Endothelial cell of umbilical vein (primary cell): ENCODE measurements around the gene ZKSCAN1. TPM values are rescaled to one million over a fixed set of nuclear protein-coding genes. Genes with fewer than 3 reads are reported as not detected.

Experiments
- BruUV-seq: library from RNA; stranded (reverse); fragments of 400-500 nt; replicated peaks from 2 replicates; lab custom pipeline; 2021; lab: Mats Ljungman, UMichigan
- CTCF ChIA-PET: fragments of 300-600, 350-600 bp; sonication (Branson Sonifier 250); formaldehyde crosslinking; loops from one replicate; lab custom pipeline; 2021; ENCODE audit warnings: antibody characterized with exemption, inconsistent platforms; lab: Charles Lee
- POLR2A ChIA-PET: fragments of 300-600, 350-600 bp; sonication (Branson Sonifier 250); formaldehyde crosslinking; loops from one replicate; lab custom pipeline; 2021; ENCODE audit warnings: antibody characterized with exemption, inconsistent platforms; lab: Charles Lee
- DNase-seq: peaks from one replicate; pipeline ENCODE4 v3.0.0-alpha.2; 2011; ENCODE audit warnings: low read depth, low spot score
- FAIRE-seq: peaks from 2 replicates; lab custom pipeline; 2011; peaks lifted over from hg19 to GRCh38; lab: Jason Lieb, UNC
- H2AFZ ChIP-seq: 2 replicates; pipeline ENCODE4 v1.6.0; 2012; ENCODE audit warnings: low read depth, low read length, control low read depth, inconsistent platforms
- H3K27ac ChIP-seq: 2 replicates; pipeline ENCODE4 v1.5.1; 2011; ENCODE audit warnings: low read depth, mild to moderate bottlenecking, control low read depth, low read length, moderate library complexity; ENCODE audit not compliant: insufficient read depth
- H3K27me3 ChIP-seq, 2 experiments: 2 replicates each; pipeline versions ENCODE4 v1.6.0 to v1.6.1; 2011; ENCODE audit warnings: low read length in 2 of 2, mixed read lengths in 1 of 2; ENCODE audit not compliant: control insufficient read depth in 2 of 2, insufficient read depth in 2 of 2
- H3K36me3 ChIP-seq, 2 experiments: 2 replicates in 1 of 2; 3 replicates in 1 of 2; pipeline ENCODE4 v1.5.1; 2011; ENCODE audit warnings: low read length in 2 of 2, mild to moderate bottlenecking in 1 of 2, moderate library complexity in 1 of 2; ENCODE audit not compliant: control insufficient read depth in 2 of 2, insufficient read depth in 2 of 2; ENCODE audit errors: extremely low read depth in 1 of 2
- H3K4me1 ChIP-seq: 3 replicates; pipeline ENCODE4 v1.5.1; 2011; ENCODE audit warnings: mild to moderate bottlenecking, low read length; ENCODE audit not compliant: control insufficient read depth, insufficient read depth; ENCODE audit errors: extremely low read depth
- H3K4me2 ChIP-seq: 2 replicates; pipeline ENCODE4 v1.6.1; 2011; ENCODE audit warnings: low read length, control low read depth, mixed read lengths; ENCODE audit not compliant: insufficient read depth
- H3K4me3 ChIP-seq, 3 experiments: fragments of 200-600 bp in 1 of 3; sonication (generic), shearing (Covaris generic) in 1 of 3; replicated peaks in 1 of 3; 2 replicates each; pipeline ENCODE4 v1.5.1; 2011 to 2016; ENCODE audit warnings: control low read depth in 3 of 3, low read length in 3 of 3, mild to moderate bottlenecking in 2 of 3, inconsistent platforms in 1 of 3, low read depth in 1 of 3, moderate library complexity in 1 of 3; ENCODE audit not compliant: insufficient read depth in 1 of 3
- H3K79me2 ChIP-seq: 2 replicates; pipeline ENCODE4 v1.6.0; 2012; ENCODE audit warnings: low read length, inconsistent platforms; ENCODE audit not compliant: control insufficient read depth, insufficient read depth
- H3K9ac ChIP-seq: replicated peaks from 2 replicates; pipeline ENCODE3; 2011; ENCODE audit warnings: low read length, control low read depth; ENCODE audit not compliant: insufficient read depth; ENCODE audit errors: extremely low read depth
- H3K9me1 ChIP-seq: replicated peaks from 3 replicates; pipeline ENCODE4 v1.6.0; 2011; ENCODE audit warnings: mild to moderate bottlenecking, low read length; ENCODE audit not compliant: control insufficient read depth, insufficient read depth; ENCODE audit errors: extremely low read depth
- H3K9me3 ChIP-seq: replicated peaks from 2 replicates; pipeline ENCODE4 v1.5.1; 2012; ENCODE audit warnings: low read length, inconsistent platforms; ENCODE audit not compliant: control insufficient read depth, insufficient read depth
- H4K20me1 ChIP-seq: replicated peaks from 2 replicates; pipeline ENCODE3; 2011; ENCODE audit warnings: mild to moderate bottlenecking, low read length; ENCODE audit not compliant: control insufficient read depth, insufficient read depth; ENCODE audit errors: extremely low read depth
- EZH2 ChIP-seq: IDR thresholded peaks from 2 replicates; pipeline ENCODE4 v1.6.1; 2012; ENCODE audit warnings: borderline replicate concordance, low read depth, mild to moderate bottlenecking, moderate library complexity, low read length, inconsistent platforms; ENCODE audit not compliant: severe bottlenecking
- FOS ChIP-seq: IDR thresholded peaks from 2 replicates; pipeline ENCODE4 v1.6.1; 2011; ENCODE audit warnings: mild to moderate bottlenecking, low read length, moderate library complexity, borderline replicate concordance; ENCODE audit not compliant: insufficient read depth
- GATA2 ChIP-seq: IDR thresholded peaks from 2 replicates; pipeline ENCODE4 v1.7.0; 2011; ENCODE audit warnings: low read depth, mild to moderate bottlenecking, moderate library complexity, mixed read lengths, low read length; ENCODE audit not compliant: insufficient read length, insufficient read depth
- JUN ChIP-seq: IDR thresholded peaks from 2 replicates; pipeline ENCODE4 v1.6.1; 2011; ENCODE audit warnings: borderline replicate concordance, low read depth; ENCODE audit not compliant: insufficient read length, insufficient read depth
- MAX ChIP-seq: IDR thresholded peaks from 2 replicates; pipeline ENCODE4 v1.6.1; 2011; ENCODE audit not compliant: insufficient read depth, insufficient read length
- MYC ChIP-seq: IDR thresholded peaks from one replicate; pipeline ENCODE4 v1.6.1; 2011; ENCODE audit warnings: mild to moderate bottlenecking, low read depth, low read length
- POLR2A ChIP-seq: IDR thresholded peaks from 2 replicates; pipeline ENCODE4 v1.6.1; 2012; ENCODE audit warnings: low read depth, mild to moderate bottlenecking, control low read depth, low read length
- POLR2AphosphoS5 ChIP-seq: IDR thresholded peaks from 2 replicates; pipeline ENCODE4 v1.6.1; 2012; ENCODE audit warnings: low read depth, mild to moderate bottlenecking, control low read depth, low read length, moderate library complexity; ENCODE audit not compliant: insufficient read depth
- dilution Hi-C: fragments of 300-500 bp; cut with MboI; formaldehyde crosslinking; loops from one replicate; pipeline ENCODE4 v1.15.0; 2019; ENCODE audit warnings: low sequenced_read_pairs; ENCODE audit not compliant: extremely low pct_ligation_motif_present
- intact Hi-C: fragments of 100-400 bp; cut with micrococcal nuclease; formaldehyde crosslinking; loops from one replicate; pipeline ENCODE4 v1.10.0; 2022
- polyA plus RNA-seq, 4 experiments: library from polyadenylated mRNA; depleted of rRNA in 3 of 4; stranded (reverse) in 3 of 4; unstranded in 1 of 4; fragments of >200 nt; gene quantifications; 2 replicates each; pipeline versions ENCODE4 v1.2.1 to v1.2.3, GENCODE V29; 2011 to 2012; ENCODE audit warnings: missing spikeins in 1 of 4
- total RNA-seq: library from RNA; stranded (reverse); gene quantifications from 2 replicates; pipeline ENCODE4 v1.2.3, GENCODE V29; 2021
- TF ChIP-seq, protein P1 (sequence below), 2 donors: IDR thresholded peaks; 1 replicate in 1 of 2; 2 replicates in 1 of 2; pipeline ENCODE4 v1.5.1; 2011; ENCODE audit warnings: low read length in 2 of 2, mild to moderate bottlenecking in 2 of 2, moderate library complexity in 2 of 2, control low read depth in 1 of 2, inconsistent platforms in 1 of 2, low read depth in 1 of 2; ENCODE audit not compliant: insufficient read depth in 1 of 2; ENCODE audit errors: extremely low read depth in 1 of 2

The ZKSCAN1 gene
- total and polyA plus RNA-seq, 2 donors (not counting 3 experiments of a cell fraction or from before 2014, with no cell fraction given): 12.3 to 57.8 TPM

GRCh38 chr7:100066953-100067352 is 51.6 kb downstream of the ZKSCAN1 start:
- Histone ChIP-seq H2AFZ (no peak overlapping the region), H3K4me1 (no peaks in the 10 kb centered on the region), H3K9me1 (no peaks in the 10 kb centered on the region), H3K36me3 (peaks cover 25 to 36% of the 10 kb centered on the region in 2 experiments), H3K4me2 (no peak overlapping the region), H3K4me3 (no peak overlapping the region), H4K20me1 (no peaks in the 10 kb centered on the region), H3K9me3 (peaks cover 18% of the 10 kb centered on the region), H3K9ac (no peak overlapping the region), H3K27me3 (no peaks in the 10 kb centered on the region), H3K27ac (no peak overlapping the region), H3K79me2 (no peaks in the 10 kb centered on the region)
- BruUV-seq: no TSS peak
- ChIA-PET CTCF (no interaction called here), POLR2A (no interaction called here)
- DNase-seq (no peak), FAIRE-seq (no peak)
- TF ChIP-seq GATA2: no peak
- intact Hi-C loops (no loop called here), dilution Hi-C loops (no loop called here)

DNA sequence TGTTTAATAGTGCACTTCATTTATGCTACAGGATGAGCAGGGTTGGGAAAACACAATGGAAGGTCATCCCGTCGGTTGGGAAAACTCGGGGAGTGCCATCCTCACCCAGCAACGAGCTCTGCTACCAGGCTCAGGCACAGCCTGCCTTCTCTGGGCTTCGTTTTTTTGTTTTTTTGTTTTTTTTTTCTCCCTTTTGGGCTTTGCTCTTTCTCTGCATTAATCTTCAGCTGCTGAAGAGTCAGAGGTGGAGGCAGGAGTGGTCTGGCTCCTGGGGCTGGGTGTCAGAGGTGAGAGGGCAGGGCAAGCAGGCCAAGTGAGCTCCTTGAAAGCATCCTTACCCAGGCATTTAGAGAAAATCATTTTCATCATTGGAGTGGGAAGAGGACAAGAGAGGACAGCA is 54.6 kb downstream of the ZKSCAN1 start:
- Histone ChIP-seq H3K27me3 (no peaks in the 10 kb centered on the region), H2AFZ (no peak overlapping the region), H3K9ac (no peak overlapping the region), H3K4me3 (no peak overlapping the region), H3K79me2 (no peaks in the 10 kb centered on the region), H3K36me3 (peaks cover 37 to 43% of the 10 kb centered on the region in 2 experiments), H3K9me1 (no peaks in the 10 kb centered on the region), H3K4me2 (no peak overlapping the region), H3K4me1 (no peaks in the 10 kb centered on the region), H3K27ac (no peak overlapping the region), H3K9me3 (peaks cover 26% of the 10 kb centered on the region), H4K20me1 (no peaks in the 10 kb centered on the region)
- CTCF ChIA-PET: no interaction called here
- no TSS peak for BruUV-seq
- intact Hi-C loops: no loop called here
- dilution Hi-C loops: no loop called here
- POLR2A ChIA-PET: interaction anchor here (0.6 to 0.7 kb wide), 2 partner anchors 11 to 31 kb away, joined by 3 read pairs; no protein-coding TSS in a partner anchor
- TF ChIP-seq, protein P1, sequence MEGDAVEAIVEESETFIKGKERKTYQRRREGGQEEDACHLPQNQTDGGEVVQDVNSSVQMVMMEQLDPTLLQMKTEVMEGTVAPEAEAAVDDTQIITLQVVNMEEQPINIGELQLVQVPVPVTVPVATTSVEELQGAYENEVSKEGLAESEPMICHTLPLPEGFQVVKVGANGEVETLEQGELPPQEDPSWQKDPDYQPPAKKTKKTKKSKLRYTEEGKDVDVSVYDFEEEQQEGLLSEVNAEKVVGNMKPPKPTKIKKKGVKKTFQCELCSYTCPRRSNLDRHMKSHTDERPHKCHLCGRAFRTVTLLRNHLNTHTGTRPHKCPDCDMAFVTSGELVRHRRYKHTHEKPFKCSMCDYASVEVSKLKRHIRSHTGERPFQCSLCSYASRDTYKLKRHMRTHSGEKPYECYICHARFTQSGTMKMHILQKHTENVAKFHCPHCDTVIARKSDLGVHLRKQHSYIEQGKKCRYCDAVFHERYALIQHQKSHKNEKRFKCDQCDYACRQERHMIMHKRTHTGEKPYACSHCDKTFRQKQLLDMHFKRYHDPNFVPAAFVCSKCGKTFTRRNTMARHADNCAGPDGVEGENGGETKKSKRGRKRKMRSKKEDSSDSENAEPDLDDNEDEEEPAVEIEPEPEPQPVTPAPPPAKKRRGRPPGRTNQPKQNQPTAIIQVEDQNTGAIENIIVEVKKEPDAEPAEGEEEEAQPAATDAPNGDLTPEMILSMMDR (IDR thresholded peaks at IDR 0.05; ENCODE audit: extremely low read depth in 1 of 2, insufficient read depth in 1 of 2, low read depth in 1 of 2, low read length in 2 of 2): no peak
- TF ChIP-seq MYC: no peak
- TF ChIP-seq POLR2AphosphoS5: no peak
- no peak for TF ChIP-seq MAX
- TF ChIP-seq FOS: no peak
- no peak for TF ChIP-seq JUN
- no peak for TF ChIP-seq EZH2
- TF ChIP-seq GATA2: no peak
- TF ChIP-seq POLR2A: no peak
- FAIRE-seq (no peak), DNase-seq (no peak)
